Measurements from ENCODE around the gene CYTH3.

The CYTH3 gene

DNA sequence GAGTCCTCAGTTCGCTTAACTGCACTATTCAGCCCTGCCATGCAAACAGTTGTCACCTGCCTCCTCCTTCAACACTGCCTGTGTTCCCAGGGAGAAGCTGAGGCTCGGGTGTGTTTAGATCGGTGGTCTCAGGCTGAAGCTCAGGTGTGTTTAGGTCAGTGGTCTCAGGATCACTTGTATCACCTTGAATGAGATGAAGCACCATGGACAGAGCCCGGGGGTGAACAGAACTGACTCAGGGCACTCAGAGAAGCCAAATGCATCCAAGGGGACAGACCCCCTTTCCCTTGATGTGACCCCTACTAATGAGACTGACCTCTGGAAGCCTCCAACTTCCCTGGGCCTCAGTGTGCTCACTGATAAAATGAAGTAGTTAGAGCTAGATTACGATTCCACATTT lies 84.0 kb downstream of the CYTH3 start:
- no peak for DNase-seq

DNA sequence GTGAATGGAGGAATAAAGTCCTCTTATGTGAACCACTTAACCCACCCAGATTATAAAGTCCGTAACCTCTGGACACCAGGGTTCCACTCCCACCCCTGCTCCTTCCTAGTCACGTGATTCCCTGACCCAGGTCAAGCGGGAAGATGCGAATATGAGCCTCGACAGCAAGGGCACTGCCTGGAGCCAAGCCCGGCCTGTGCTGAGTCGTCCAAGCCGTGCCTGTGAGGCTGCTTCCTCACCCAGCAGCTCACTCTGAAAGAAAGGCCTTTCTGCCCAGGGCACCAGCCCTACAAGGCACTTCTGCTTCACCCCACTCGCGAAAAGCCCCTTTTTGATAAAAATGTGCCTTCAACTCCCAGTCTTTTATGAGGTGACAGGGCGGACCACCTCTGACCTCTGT lies 85.8 kb downstream of the CYTH3 start:
- no peak for DNase-seq

DNA sequence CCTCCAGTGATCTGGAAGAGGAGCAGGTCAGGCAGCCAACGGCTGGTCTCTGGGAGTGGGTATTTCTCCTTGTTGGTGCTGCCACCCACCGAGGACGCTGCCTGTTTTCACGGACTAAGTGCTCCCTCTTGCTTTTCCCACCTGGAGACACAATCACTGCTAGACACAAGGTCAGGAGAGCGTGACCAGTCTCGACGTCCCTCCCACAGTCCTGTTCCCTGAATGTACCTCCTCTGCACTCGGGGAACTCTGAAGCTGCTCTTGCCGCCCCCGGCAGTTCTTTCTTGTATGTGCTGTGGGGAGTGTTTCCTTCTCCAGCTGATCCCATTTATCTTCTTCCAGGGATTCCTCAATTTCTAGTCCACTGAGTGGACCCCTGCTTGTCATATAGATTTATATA lies 89.4 kb downstream of the CYTH3 start:
- no peak for DNase-seq

DNA sequence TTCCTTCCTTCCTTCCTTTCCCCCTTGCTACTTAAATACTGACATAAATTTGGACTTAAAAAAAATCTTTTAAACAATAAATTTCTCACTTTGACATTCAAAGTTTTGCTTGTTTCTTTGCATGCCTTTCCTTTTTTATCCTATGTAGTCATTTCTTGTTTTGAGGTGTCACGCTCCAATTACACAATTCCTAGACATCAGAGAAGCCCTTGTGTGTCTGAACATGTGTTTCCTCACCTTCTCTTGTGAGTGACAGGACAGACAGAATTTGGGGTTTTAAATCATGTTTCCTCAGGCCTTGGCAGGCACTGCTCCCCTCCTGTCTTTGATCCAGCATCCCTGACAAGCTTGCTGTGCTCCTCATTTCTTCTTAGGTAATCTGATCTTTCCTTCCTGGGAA lies 91.3 kb downstream of the CYTH3 start:
- no peak for DNase-seq

DNA sequence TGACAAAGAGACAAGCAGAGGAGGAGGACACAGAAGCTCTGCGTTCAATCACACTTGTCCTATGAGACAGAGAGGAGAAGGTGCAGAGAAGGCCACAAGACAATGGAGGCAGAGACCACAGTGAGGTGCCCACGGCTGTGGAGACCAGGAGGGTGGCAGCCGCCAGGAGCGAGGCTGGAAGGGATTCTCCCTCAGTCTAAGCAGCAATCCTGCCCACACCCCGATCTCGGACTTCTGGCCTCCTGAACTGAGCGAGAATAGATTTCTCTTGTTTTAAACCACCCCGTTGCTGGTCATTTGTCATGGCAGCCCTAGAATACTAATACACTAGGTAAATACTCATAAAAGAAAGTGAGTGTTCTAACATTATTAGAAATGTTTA lies 92.1 kb downstream of the CYTH3 start:
- DNase-seq: no peak

DNA sequence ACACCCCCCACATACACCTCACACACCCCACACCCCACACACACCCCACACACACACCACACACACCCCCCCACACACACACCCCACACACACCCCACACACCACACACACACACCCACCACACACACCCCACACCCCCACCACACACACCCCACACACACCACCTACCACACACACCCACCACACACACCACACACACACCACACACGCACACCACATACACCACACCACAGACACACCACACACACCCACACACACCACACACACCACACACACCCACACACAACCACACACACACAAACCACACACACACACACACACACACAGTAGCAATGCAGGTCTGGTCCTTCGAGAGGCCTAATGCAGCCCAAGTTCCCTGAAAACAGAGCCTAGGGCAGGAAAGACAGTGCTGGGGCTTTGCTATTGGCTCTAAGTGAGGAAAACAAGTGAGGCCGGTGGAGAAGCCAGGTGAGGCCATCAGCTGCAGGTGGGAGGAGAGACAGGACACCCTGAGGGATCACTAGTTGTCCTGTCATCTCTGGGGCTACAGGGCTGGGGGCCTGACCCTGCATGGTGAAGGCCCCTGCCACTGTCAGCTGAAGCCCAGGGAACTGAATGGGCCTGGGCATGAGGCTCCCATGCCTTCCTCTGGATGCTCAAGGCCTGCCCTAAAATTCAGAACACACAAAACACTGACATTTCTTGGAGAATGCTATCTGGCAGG lies 92.6 kb downstream of the CYTH3 start:
- peak in 1 of 5 experiments; percentile 21 for DNase-seq

DNA sequence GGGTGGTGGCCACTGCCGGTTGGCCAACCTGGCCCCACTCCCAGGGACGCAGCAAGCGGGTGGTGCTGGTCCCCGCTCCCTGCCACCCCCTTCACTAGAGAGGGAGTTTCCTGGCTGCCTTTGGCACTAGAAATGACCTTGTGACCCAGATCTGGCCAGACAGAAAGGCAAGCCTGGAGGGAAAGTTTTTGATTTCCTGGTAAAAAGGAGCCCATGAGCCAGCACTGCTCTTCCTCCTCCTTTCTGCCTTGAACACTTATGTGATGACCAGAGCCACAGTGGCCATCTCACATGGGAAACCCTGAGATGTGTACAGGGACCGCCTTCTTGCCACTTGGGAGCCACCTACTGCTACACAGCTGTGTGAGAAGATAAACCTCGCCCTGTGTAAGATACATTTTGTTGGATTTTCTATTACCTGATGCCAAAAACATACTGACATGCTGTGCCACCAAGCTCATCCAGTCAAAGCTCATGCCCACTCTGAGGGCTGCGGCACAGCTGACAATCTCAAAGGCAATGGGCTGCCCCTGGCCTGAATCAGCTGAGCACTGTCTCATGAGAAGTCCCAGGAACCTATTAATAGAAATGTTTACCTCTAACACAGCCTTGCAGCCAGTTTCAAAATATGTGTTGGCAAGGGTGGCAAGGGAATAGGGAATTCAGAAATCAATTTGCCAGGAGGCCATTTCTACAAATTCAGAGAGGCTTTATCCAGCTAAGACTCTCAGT lies 94.0 kb downstream of the CYTH3 start:
- no peak for DNase-seq

DNA sequence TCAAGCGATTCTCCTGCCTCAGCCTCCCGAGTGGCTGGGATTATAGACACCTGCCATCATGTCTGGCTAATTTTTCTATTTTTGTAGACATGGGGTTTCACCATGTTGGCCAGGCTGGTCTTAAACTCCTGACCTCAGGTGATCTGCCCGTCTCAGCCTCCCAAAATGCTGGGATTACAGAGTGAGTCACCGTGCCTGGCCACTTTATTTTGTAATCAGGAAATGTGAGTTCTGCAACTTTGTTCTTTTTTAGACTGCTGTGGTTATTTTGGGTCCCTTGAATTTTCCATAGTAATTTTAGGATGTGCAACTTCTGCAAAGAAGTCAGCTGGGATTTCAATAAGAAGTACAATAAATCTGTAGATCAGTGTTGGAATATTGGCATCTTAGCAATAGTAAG lies 96.8 kb downstream of the CYTH3 start:
- DNase-seq: no peak

DNA sequence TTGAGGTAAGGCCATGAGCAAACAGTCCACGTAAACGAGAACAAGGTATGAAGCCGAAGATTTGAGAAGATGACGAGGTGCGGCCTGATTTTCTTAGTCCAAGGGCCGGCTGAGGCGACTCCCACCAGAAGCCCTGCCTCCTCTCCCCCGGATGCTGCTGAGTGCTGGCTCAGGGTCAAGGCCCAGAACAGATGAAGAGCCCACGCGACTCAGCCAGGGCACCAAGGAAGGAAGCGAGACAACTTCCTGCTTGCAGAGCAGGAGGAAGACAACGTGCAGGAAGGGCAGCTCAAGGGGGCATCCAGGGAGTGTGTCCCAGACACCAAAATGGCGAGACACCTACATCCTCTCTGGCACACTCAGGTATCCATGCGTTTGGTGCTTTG lies 99.5 kb downstream of the CYTH3 start:
- no peak for DNase-seq

DNA sequence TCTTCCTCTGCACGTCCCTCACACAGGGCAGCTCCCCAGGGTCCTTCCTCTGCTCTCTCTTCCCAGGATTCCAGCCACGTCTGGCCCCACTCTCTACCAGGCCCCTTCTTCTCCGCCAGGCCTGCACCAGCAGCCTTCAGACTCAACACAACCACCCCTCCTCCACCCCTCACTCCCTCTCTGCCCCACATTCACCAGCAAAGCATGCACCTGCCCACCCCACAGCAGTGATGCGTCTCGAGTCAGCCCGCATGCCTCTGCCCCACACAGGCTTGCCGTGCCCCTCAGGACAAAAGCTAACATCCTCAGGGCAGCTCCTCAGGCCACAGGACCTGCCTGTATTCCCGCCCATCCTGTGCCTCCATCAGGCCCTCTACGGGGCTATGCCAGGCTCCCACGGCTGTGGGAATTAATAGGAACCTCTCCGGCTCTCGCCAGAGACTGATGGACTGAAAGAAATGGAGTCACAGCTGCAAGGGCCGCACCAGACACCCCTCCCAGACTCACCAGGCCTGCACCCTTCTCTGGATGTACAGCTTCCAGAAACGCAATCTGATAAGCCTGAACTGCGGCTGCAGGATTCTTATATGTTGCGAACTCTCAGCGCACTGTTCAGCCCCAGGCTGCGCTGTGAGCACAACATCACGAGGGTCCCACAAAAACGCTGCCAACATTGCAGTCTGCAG lies 100.1 kb downstream of the CYTH3 start:
- no peak for DNase-seq

DNA sequence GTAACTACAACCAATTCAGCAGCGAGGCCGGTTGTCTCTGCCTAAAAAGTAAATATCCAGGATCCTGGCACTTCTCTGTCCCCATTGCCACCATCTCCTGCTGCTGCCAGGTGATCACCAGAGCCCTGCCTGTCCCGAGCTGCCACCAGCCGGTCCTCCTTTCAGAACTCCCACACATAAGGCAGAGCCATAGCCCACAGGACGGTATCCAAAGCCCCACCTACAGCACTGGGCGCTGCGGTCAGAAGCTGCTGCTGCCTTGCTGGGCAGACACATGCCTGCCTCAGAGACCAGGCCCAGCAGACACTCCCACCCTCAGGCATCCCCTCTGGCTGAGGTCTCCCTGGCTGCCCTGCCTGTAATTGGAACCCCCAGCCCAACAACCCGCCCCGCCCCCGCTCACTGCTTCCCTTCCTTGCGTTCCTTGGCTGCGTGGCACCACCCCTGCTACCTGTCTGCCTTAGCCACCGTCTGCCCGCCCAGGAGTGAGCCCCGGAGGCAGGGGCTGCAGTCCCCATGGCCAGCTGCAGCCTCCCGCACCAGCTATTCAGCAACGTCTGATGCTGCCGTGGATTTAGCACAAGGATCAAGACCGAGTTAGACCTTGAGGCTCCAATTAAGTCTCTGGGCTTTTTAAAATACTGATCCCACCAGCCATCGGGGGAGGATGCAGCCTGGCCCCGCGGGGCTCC lies 100.7 kb downstream of the CYTH3 start:
- no peak for DNase-seq

DNA sequence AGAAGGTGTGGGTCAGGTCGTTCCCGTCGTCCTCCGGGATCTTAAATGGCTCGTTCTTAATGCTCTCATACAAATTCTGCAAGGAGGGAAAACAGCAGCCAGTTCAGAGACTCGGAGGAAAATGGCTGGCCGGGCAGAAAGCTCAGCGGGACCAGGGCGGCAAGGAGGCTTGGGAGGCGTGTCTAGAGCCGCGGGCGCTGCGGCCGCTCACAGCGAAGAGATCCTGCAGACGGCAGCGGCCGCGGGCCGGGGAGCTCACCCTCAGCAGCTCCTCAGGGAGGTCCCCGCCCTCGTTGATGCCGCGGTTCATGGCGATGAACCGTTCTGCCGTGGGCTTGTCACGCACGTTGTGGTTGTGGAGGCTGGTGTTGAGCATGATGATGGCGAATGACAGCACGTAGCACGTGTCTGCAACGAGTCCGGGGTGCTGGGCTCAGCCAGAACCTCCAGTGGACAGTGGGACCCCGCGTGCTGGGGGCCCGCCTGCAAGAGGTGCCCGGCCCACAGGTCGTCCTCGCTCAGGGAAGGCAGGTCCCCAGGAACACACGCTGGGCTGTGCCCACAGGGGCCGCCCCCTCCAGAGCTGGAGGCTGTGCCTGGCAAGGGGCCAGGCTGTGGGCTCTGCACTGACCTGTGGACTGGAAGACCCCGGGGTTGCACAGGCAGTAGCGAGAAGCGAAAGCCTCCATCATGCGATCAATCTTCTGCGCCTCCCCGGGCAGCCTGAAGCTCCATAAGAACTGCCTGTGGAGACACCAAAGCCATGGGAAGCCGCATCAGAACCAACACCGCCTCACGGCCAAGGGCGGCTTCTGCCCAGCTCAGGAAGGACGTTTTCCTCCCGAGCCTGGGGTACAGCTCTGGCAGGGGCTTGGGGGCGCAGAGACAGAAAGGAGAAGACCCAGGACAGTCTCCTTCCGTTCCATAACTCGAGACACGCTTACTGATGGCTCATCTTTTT lies 101.6 kb downstream of the CYTH3 start:
- no peak for DNase-seq

DNA sequence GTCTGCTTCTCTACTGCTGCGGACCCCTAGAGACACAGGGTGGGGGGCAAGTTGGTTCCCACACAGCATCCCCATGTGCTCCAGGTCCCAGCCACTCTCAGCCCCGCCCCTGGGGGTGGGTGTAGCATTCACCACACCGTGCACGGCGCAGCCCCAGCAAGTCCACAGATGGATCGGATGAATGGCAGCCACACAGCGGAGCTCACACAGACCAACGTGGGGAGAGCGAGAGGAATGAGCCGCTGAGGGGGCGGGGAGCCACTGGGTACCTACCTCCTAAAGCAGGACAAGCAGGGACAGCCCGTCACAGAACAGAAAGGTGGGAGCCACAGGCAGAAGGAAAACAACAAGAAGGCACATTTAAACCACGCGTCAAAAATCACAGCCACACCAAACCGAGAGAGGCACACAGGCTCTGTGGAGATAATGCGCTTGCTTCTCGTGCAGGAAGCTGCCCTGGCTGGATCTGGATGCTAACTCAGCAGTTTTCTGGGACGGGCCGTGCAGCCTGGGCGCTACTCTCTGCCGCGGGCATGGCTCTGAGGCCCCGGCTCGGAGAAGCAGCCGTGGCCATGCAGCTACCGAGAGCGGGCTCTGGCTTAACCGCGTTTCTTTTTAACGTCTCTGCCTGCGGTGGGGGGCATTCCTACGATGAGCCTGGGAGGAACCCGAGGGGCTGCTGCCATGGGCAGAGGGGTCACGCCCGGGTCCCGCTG lies 102.5 kb downstream of the CYTH3 start:
- no peak for DNase-seq

DNA sequence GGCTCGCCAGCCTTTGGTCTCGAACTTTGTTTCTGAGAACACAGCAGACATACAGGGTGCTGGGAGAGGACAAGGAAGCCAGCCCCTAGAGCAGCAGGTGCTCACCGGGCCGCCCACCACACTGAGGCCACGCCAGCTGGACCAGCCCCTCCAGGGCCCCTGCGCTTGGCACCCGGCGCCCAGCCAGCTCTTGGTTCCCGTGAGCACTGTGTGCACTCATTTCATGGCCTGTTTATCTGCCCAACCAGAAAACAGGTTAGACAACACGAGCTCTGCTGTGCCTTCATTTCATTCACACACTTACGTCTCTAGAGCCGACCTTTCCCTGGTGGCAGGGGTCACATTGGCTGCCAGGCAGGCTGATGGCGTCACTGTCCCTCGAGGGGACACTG lies 104.0 kb downstream of the CYTH3 start:
- DNase-seq: no peak

DNA sequence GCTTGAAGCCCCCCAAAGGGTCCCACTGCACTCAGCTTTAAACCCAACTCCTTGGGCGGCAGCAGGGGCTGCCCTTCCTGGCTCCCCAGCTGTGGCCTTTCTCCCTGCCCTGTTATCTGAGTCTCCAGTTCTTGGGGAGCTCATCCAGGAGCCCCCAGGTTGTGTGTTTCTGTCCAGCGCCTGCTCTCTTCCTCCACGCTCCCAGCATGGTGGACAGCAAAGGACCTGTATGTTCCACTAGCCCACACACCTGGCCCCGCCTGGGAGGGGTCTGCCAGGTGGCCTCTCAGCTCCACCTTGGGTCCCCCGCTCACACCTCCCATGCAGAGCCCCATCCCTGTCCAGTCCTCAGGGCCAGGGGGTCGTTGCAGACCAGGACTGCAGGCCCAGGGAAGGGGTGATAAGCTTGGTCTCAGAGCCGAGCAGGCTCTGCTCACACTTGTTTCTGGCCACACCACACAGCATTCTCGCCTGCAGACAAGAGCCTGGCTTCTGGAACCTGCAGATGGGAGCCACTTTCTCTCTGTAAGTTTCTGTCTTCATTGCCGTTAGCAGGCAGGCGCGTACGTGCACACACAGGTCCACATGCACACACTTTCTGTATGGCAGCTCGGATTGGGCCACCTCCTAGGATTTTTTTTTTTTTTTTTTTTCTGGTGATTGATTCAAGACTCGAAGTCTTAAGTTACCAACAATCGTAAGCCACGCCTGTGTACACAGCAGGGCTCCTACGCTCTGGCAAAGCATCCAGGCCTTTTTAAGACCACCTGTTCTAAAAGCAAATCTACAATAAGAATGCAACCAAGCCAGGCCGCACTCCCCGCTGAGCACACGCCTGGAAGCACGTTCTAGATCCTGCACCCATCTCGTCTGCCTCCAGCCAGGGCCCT lies 104.6 kb downstream of the CYTH3 start:
- DNase-seq: no peak

DNA sequence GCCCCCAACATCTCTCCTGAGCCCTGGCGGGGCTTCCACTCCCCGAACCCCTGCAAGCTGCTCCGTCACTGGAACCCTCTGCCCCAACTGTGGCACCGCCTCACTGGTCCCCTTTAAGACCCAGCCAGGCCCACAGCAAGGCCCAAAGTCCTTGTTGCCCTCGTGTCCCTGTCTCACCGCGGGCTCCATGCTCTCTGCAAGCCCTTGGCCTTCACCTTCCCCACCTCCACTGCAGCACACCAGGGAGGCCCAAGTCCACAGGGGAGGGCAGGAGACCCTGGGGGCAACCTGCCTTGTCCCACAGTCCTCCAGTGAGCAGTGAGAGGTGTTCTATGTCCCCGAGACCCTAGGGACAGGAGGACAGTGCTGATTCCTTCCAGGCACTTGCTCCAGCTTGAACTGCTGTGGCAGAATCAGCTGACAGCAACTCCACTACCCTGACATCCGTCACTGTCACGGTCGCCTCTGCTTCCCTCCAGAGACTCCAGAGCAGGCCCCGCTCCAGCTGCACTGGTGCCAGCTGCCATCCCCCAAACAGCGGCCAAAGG lies 105.3 kb downstream of the CYTH3 start:
- DNase-seq: no peak

DNA sequence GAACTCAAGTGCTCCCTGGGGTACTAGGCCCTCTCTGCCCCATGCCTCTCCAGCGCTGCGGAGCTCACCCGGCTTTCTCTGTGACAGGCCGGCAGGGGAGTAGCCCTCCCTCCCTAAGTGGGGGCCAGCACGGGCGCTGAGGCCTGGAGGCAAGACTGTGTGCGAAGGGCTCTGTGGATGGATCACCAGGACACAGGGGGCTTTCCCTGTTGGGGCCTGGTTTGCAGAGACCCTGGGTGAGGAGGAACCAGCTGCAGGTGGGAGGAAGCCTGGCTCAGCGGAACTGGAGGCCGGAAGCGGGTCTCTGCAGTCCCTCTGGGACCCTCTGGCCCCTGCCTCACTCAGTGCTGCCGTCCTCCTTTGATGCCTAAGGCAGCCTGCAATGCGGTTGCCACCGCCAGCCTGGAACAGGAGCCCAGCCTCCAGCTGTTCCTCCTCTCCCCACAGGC lies 106.0 kb downstream of the CYTH3 start:
- DNase-seq: no peak

DNA sequence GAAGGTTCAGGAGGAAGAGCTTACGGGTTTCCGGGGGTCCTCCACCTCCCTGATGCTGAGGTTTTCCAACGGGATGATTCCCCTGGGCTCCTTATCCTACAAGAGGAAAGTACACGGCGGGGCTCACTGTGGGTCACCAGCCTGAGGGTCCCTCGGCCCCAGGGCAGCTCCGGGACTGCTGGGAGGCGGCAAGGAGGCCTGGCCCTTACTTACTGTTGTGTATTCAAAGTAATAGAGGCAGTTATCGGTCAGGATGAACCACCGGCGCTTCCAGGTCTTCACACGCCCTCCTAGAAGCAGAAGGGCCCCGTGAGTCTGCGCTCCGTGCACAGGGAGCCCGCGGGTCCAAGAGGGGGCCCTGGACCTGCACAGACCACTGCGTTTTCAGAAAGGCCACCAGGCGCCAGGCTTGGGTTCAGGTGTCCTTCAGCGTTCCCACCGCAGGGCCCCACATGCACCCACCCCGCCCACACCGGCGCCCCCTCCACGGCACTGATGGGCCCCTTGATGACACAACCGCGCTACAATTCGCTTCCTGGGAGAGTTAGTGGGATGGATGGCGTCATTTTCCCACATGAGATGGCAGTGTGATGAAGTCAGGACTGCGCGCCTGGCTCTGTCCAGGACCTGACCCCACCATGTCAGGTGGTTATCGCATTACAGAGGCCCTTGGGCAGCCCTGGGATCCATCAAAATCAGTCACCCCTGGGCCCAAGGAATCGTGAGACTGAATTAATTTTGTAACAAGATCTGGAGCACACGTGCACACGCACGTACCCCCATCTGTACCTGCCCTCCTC lies 106.7 kb downstream of the CYTH3 start:
- no peak for DNase-seq

DNA sequence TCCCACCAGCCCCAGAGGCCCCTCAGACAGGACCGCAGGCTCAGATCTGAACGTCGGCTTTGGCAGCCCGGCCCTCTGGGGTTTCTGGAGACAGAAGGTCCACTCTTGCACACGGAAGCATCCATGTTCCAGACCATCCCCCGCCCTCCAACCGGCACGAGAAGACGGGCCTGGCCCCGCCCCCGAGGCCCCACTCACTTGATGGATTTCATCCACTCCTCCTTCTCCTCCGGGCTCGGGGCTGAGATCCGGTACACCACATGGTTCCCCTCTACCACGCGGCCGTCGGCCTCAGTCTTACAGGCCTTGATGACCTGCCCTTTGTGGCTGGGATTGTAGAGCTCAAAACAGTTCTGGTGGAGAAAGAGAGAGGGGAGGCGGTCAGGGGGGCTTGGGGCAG lies 107.3 kb downstream of the CYTH3 start:
- no peak for DNase-seq

All from T-helper 2 cell (primary cell).